Natural killer cell (primary cell): Measurements from ENCODE around the gene TGFBI. TPM values are rescaled to one million over a fixed set of nuclear protein-coding genes. Genes with fewer than 3 reads are reported as not detected.

Source experiments
- ATAC-seq, 3 donors: fragments of 150-1000 bp in 2 of 3; fragments of 200-7000 bp in 1 of 3; cut with Tn5 transposase; 1 replicate in 1 of 3; 2 replicates in 2 of 3; pipeline ENCODE4 v1.10.0; 2021; ENCODE audit warnings: mild to moderate bottlenecking in 2 of 3, moderate library complexity in 2 of 3
- DNase-seq, 2 donors: peaks; one replicate each; pipeline versions ENCODE4 v3.0.0 to v3.0.0-alpha.2; 2013 to 2021; ENCODE audit warnings: mixed read lengths in 1 of 2
- H3K27ac ChIP-seq: one replicate; pipeline ENCODE4 v1.5.1; 2013; ENCODE audit warnings: mild to moderate bottlenecking, low read length
- H3K27me3 ChIP-seq: one replicate; pipeline ENCODE4 v1.6.1; 2013; ENCODE audit warnings: low read length; ENCODE audit not compliant: control insufficient read depth, insufficient read depth
- H3K36me3 ChIP-seq: one replicate; pipeline ENCODE4 v1.6.1; 2013; ENCODE audit warnings: low read length; ENCODE audit not compliant: control insufficient read depth, insufficient read depth
- H3K4me1 ChIP-seq: one replicate; pipeline ENCODE4 v1.6.1; 2013; ENCODE audit warnings: low read length; ENCODE audit not compliant: control insufficient read depth, insufficient read depth
- H3K4me3 ChIP-seq: one replicate; pipeline ENCODE4 v1.5.1; 2013; ENCODE audit warnings: low read length
- H3K9me3 ChIP-seq: one replicate; pipeline ENCODE4 v1.6.1; 2013; ENCODE audit warnings: low read length; ENCODE audit not compliant: control insufficient read depth, insufficient read depth
- H3K27ac Mint-ChIP-seq, 2 donors: one replicate each; pipeline ENCODE4 v1.8.0; 2022; ENCODE audit warnings: mild to moderate bottlenecking in 2 of 2, mixed read lengths in 2 of 2, moderate library complexity in 1 of 2
- H3K27me3 Mint-ChIP-seq, 2 donors: one replicate each; pipeline ENCODE4 v1.8.0; 2022; ENCODE audit warnings: low read depth in 2 of 2, mixed read lengths in 2 of 2
- H3K36me3 Mint-ChIP-seq: one replicate; pipeline ENCODE4 v1.8.0; 2022; ENCODE audit warnings: mixed read lengths
- H3K4me1 Mint-ChIP-seq, 2 donors: one replicate each; pipeline ENCODE4 v1.8.0; 2022; ENCODE audit warnings: mixed read lengths in 2 of 2
- H3K4me3 Mint-ChIP-seq: one replicate; pipeline ENCODE4 v1.8.0; 2022; ENCODE audit warnings: mild to moderate bottlenecking, moderate library complexity, mixed read lengths
- H3K9me3 Mint-ChIP-seq, 2 donors: one replicate each; pipeline ENCODE4 v1.8.0; 2022; ENCODE audit warnings: mixed read lengths in 2 of 2
- CTCF ChIP-seq: fragments of 200-600 bp; IDR thresholded peaks from one replicate; pipeline ENCODE4 v1.8.0; 2022; ENCODE audit warnings: antibody characterized with exemption
- WGBS: methylation state at CpG from one replicate; pipeline ENCODE4 v1.1.7; 2013; ENCODE audit warnings: missing lambda C conversion rate; ENCODE audit not compliant: insufficient coverage; 5-methylcytosine and 5-hydroxymethylcytosine counted together
- intact Hi-C: fragments of 100-400 bp; cut with micrococcal nuclease; formaldehyde crosslinking; loops from one replicate; pipeline ENCODE4 v1.14.2; 2022
- total RNA-seq, 4 donors: library from RNA; stranded (reverse); fragments of 120-200 nt in 1 of 4; gene quantifications; one replicate each; pipeline versions ENCODE4 v1.2.3 to v1.2.4, GENCODE V29; 2013 to 2022

TGFBI gene
- total RNA-seq, 3 donors from 2014 or later (not counting 1 experiment from before 2014, with no cell fraction given), result 6.7 to 19.6 (median 18.5) TPM

GRCh38 chr5:136001466-136001981, 27.3 kb upstream of the TGFBI start:
- WGBS, result 82% methylated on average over 4 of the region's 5 CpGs
- intact Hi-C loops, result no loop called here
- Mint-ChIP-seq H3K4me3 (no peak overlapping the region), H3K27ac (no peak overlapping the region), H3K27me3 (peaks cover 4 to 21% of the 10 kb centered on the region in 2 donors), H3K36me3 (no peaks in the 10 kb centered on the region), H3K4me1 (no peaks in the 10 kb centered on the region), H3K9me3 (no peaks in the 10 kb centered on the region)
- Histone ChIP-seq H3K27ac (no peak overlapping the region), H3K9me3 (no peaks in the 10 kb centered on the region), H3K36me3 (no peaks in the 10 kb centered on the region), H3K4me1 (no peaks in the 10 kb centered on the region), H3K4me3 (no peak overlapping the region), H3K27me3 (no peaks in the 10 kb centered on the region)
- DNase-seq (no peak), ATAC-seq (no peak)
- no peak for TF ChIP-seq CTCF

- Mint-ChIP-seq H3K27me3 (peaks cover 6 to 11% of the 10 kb centered on the region in 2 donors), H3K27ac (no peak overlapping the region), H3K9me3 (no peaks in the 10 kb centered on the region), H3K4me3 (no peak overlapping the region), H3K36me3 (no peaks in the 10 kb centered on the region), H3K4me1 (no peaks in the 10 kb centered on the region)
- no peak for ATAC-seq
- no peaks in the 10 kb centered on the region for H3K4me1 ChIP-seq
- WGBS, result 95% methylated on average over 3 of the region's 3 CpGs
- no peak for DNase-seq
- intact Hi-C loops, result no loop called here
- TF ChIP-seq CTCF, result no peak
- H3K4me3 ChIP-seq, result no peak overlapping the region
- no peaks in the 10 kb centered on the region for H3K9me3 ChIP-seq
- H3K27ac ChIP-seq, result no peak overlapping the region
- H3K27me3 ChIP-seq, result no peaks in the 10 kb centered on the region
- no peaks in the 10 kb centered on the region for H3K36me3 ChIP-seq
Observed at GRCh38 chr5:136004436-136004835, 24.4 kb upstream of the TGFBI start.

GRCh38 chr5:136005476-136005875, 23.3 kb upstream of the TGFBI start:
- peaks cover 8 to 14% of the 10 kb centered on the region in 2 donors for H3K27me3 Mint-ChIP-seq
- H3K27ac Mint-ChIP-seq, result no peak overlapping the region
- no peaks in the 10 kb centered on the region for H3K36me3 Mint-ChIP-seq
- H3K36me3 ChIP-seq, result no peaks in the 10 kb centered on the region
- H3K9me3 Mint-ChIP-seq, result no peaks in the 10 kb centered on the region
- TF ChIP-seq CTCF, result no peak
- no peaks in the 10 kb centered on the region for H3K4me1 ChIP-seq
- ATAC-seq, result no peak
- intact Hi-C loops, result no loop called here
- no peak overlapping the region for H3K27ac ChIP-seq
- 90% methylated on average over 9 of the region's 9 CpGs for WGBS
- no peaks in the 10 kb centered on the region for H3K4me1 Mint-ChIP-seq
- H3K9me3 ChIP-seq, result no peaks in the 10 kb centered on the region
- no peak for DNase-seq
- H3K4me3 Mint-ChIP-seq, result no peak overlapping the region
- no peak overlapping the region for H3K4me3 ChIP-seq
- H3K27me3 ChIP-seq, result no peaks in the 10 kb centered on the region

- TF ChIP-seq CTCF, result no peak
- Mint-ChIP-seq H3K4me3 (no peak overlapping the region), H3K9me3 (no peaks in the 10 kb centered on the region), H3K27me3 (peaks cover 9 to 17% of the 10 kb centered on the region in 2 donors), H3K36me3 (no peaks in the 10 kb centered on the region), H3K4me1 (no peaks in the 10 kb centered on the region), H3K27ac (no peak overlapping the region)
- H3K27ac ChIP-seq, result no peak overlapping the region
- H3K4me1 ChIP-seq, result no peaks in the 10 kb centered on the region
- no peaks in the 10 kb centered on the region for H3K27me3 ChIP-seq
- ATAC-seq, result no peak
- H3K9me3 ChIP-seq, result no peaks in the 10 kb centered on the region
- H3K4me3 ChIP-seq, result no peak overlapping the region
- no peak for DNase-seq
- intact Hi-C loops, result no loop called here
- WGBS, result 84% methylated on average over 11 of the region's 11 CpGs
- no peaks in the 10 kb centered on the region for H3K36me3 ChIP-seq
Observed at GRCh38 chr5:136006164-136006563, 22.6 kb upstream of the TGFBI start.
